Fibroblast of the aortic adventitia (primary cell): ENCODE data around the gene RNPEPL1. TPM values are rescaled to one million over a fixed set of nuclear protein-coding genes. Genes with fewer than 3 reads are reported as not detected.

Experiments used
- DNase-seq: peaks from one replicate; pipeline ENCODE4 v3.0.0-alpha.2; 2010; ENCODE audit warnings: low read depth
- H3K4me3 ChIP-seq: 2 replicates; pipeline ENCODE4 v1.5.1; 2011; ENCODE audit warnings: low read depth, mild to moderate bottlenecking, control low read depth, low read length, moderate library complexity
- total RNA-seq: library from RNA; depleted of rRNA; stranded (reverse); fragments of >200 nt; gene quantifications from 2 replicates; pipeline ENCODE4 v1.2.3, GENCODE V29; 2012; ENCODE audit warnings: low replicate concordance
- TF ChIP-seq, protein P1 (sequence below): IDR thresholded peaks from 2 replicates; pipeline ENCODE4 v1.5.1; 2011; ENCODE audit warnings: mild to moderate bottlenecking, low read length, control low read depth, inconsistent platforms; ENCODE audit not compliant: insufficient read depth

The RNPEPL1 gene
- total RNA-seq, 1 donor: 12.7 TPM

GRCh38 chr2:240584486-240585031, 16.3 kb downstream of the RNPEPL1 start:
- DNase-seq: no peak
- TF ChIP-seq, protein P1, sequence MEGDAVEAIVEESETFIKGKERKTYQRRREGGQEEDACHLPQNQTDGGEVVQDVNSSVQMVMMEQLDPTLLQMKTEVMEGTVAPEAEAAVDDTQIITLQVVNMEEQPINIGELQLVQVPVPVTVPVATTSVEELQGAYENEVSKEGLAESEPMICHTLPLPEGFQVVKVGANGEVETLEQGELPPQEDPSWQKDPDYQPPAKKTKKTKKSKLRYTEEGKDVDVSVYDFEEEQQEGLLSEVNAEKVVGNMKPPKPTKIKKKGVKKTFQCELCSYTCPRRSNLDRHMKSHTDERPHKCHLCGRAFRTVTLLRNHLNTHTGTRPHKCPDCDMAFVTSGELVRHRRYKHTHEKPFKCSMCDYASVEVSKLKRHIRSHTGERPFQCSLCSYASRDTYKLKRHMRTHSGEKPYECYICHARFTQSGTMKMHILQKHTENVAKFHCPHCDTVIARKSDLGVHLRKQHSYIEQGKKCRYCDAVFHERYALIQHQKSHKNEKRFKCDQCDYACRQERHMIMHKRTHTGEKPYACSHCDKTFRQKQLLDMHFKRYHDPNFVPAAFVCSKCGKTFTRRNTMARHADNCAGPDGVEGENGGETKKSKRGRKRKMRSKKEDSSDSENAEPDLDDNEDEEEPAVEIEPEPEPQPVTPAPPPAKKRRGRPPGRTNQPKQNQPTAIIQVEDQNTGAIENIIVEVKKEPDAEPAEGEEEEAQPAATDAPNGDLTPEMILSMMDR: no peak
- peak overlapping the region; percentile 99 for H3K4me3 ChIP-seq

- DNase-seq: no peak
- TF ChIP-seq, protein P1: no peak
- H3K4me3 ChIP-seq: peak overlapping the region; percentile 99
Measured at GRCh38 chr2:240585101-240585500, 16.8 kb downstream of the RNPEPL1 start.

DNA sequence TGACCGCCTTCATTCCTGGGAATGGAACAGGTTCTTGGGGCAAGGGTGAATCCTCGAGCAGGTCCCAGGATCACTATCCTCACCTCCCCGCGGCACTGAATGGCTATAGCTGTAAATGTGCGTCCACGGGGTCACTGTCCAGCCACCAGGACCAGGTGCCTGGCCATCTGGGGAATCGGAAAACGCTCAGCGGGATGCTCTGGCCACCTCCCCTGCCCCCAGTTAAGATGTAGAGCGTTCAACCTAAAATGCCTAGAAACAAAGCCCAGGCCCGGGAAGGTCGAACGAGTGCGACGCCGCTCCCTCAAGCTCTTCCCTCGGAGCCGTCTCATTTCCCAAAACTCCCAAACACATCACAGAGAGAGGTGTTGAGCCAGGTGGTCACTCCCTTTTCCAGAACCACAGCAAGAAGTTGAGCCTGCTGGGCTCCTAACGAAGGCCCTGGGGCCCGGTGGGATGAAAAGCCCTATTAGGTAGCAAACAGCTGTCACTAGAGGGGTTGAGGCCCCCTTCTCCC, 17.5 kb downstream of the RNPEPL1 start:
- DNase-seq: no peak
- H3K4me3 ChIP-seq: peak overlapping the region; percentile 99
- TF ChIP-seq, protein P1: no peak

DNA sequence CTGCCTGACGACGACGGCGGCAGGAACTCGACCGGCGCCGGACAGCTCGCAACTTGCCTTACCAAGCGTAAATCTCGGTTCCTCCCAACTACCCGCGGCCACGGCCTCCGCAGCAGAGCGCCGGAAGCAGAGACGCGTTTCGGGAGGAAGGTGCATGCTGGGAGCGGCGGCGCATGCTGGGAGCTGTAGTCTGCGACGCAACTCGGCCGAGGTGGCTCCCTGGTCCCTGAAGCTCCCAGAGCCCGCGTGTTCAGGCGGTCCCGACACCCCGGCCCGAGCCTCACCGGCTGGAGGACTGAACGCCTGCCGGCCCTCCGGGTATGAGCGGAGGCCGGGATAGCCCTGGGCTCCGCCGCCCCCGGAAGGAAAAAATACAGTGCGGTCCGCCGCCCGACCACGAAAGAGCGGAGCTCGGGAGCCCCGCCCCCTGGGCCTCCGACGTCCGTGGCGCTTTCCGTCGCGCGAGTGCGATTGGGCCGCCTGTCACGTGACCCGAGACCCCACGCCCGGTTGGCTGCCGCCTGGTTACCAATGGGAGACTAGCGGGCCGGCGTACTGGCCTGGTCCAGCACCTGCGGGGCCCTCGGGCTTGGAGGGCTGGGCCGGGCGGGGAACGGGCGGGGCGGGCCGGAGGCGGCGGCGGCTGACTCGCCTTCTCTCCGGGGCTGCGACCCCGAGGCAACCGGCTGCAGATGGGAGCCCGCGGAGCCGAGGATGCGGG, 18.1 kb downstream of the RNPEPL1 start, which contains the start of gene CAPN10:
Gene CAPN10 (plus strand): TSS at position 537 of the 721 bp plus-strand sequence. CDS start 178 bp downstream, at position 715.
- TF ChIP-seq, protein P1: no peak
- peak; percentile 92 for DNase-seq
- H3K4me3 ChIP-seq: peak within 1 kb of the TSS; percentile 99

DNA sequence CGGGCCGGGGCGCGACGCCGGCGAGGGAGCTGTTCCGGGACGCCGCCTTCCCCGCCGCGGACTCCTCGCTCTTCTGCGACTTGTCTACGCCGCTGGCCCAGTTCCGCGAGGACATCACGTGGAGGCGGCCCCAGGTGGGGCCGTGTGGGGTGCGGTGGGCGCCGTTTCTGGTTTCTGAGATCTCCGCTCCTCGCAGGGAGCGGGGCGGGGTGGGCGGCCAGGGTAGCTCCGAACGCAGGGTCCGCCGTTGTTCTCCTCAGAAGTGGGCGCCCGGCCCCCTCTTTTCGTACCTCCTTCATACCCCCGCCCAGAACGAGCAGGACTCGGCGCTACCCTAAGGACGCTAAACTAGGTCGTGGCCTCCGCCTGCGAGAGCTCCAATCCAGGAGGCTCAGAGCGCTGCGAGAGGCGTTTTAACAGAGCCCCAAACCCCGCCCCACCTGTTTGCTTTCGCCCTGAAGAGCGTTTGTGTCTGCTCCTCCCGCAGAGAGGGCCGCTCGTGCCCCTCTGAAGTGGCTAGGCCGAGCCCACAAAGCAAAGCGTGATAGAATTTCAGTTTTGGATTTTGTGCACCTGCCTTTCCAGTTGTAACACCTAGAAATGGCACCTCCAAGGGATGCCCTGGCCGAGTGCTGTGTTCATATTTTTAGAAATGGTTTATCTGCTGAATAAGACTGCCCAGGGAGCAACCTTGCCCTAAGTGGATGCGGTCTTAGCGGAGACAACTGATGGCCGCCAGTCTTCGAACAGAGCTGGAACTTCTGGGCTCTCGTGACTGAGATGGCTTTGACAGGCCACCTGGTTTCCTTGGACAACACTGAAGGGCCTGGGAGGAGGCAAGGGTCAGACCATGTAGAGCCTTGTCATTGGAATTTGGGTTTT, 18.9 kb downstream of the RNPEPL1 start:
- no peak for DNase-seq
- TF ChIP-seq, protein P1: no peak
- H3K4me3 ChIP-seq: peak overlapping the region; percentile 99

- DNase-seq: no peak
- H3K4me3 ChIP-seq: peak overlapping the region; percentile 99
- TF ChIP-seq, protein P1: no peak
Measured at GRCh38 chr2:240588006-240588655, 19.8 kb downstream of the RNPEPL1 start.
